Globus pallidus (tissue), 1 donor: ENCODE results near the gene APBA2.

Experiments
- DNase-seq: peaks from one replicate; pipeline ENCODE4 v3.0.0-alpha.2; 2015; ENCODE audit warnings: low spot score

The APBA2 gene

DNA sequence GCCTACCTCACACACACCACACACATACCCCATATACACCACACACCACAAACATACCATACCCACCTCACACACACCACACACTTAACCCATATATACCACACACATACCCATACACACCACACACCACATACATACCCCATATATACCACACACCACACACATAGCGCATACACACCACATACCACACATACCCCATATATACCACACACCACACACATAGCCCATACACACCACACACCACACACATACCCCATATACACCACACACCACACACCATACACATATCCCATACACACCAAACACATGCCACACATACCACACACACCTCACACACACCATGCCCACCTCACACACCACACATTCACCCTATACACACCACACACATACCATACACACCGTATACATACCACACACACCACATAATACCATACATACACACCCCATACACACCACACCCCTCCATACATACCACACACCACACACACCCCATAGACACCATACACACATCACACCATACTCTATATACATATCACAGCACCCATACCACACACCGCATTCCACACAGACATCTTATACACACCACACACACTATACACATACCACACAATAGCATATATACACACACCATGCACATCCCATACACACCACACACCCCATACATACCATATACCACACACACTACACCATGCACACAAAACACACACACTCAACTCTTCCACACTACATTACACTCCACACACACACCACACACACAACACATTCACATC, 29.5 kb downstream of the APBA2 start:
- DNase-seq: no peak

DNA sequence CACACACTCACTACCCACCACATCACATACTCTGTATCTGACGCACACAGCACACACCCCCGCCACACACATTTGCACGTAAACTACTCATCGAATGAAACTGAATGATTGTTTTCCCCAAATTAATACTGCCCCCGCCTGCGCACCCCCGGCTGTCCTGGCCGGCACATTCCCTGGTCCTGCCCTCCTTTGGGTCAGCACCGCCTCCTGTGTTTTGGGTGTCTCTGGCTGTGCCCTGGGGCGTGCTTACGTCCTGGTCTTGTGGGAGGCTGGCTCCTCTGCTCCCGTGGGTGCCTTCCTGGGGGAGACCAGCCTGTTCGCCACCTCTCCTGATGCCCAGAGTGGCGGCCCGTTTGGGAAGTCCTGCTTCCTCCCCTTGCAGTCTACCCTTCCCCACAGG, 30.2 kb downstream of the APBA2 start:
- no peak for DNase-seq

- no peak for DNase-seq
Measured at GRCh38 chr15:28917791-28918140, 32.0 kb downstream of the APBA2 start.

DNA sequence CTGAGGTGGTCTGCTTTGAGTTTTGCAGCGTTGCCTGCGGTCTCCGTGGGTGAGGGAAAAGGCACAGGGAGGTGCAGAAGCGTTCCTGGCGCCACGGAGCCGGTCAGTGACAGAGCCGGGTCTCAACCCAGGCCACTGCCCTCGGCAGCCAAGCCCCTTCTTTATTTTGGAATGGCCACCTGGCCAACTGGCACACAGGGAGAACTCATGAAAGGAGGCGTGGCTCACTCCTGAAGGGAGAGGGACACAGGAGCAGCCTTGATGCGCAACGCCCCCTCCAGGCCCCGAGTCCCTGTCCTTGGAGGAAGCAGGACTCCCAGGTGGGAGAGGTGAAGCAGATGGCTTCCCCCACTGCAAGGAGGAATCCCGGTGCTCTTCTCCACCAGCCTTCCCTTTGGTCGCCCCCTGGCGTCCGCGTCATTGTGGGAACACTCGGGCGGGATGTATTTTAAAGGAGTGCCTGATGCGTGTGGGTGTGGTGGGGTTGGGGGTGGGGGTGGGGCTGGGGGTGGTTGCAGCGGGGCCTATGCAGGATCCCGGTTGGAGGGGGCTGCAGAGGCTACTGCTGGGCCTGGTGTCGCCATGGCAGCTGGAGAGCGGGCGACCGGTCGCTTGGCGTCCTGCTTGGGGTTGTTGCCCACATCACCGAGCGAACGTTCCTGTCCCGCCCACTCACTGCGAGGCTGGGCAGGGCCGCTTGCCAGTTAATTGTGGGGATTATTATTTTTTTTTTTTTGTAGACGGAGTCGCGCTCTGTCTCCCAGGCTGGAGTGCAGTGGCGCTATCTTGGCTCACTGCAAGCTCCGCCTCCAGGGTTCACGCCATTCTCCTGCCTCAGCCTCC, 32.6 kb downstream of the APBA2 start:
- DNase-seq: no peak

GRCh38 chr15:28919201-28919635, 33.4 kb downstream of the APBA2 start:
- no peak for DNase-seq

- DNase-seq: no peak
Measured at GRCh38 chr15:28919679-28920655, 34.2 kb downstream of the APBA2 start.

DNA sequence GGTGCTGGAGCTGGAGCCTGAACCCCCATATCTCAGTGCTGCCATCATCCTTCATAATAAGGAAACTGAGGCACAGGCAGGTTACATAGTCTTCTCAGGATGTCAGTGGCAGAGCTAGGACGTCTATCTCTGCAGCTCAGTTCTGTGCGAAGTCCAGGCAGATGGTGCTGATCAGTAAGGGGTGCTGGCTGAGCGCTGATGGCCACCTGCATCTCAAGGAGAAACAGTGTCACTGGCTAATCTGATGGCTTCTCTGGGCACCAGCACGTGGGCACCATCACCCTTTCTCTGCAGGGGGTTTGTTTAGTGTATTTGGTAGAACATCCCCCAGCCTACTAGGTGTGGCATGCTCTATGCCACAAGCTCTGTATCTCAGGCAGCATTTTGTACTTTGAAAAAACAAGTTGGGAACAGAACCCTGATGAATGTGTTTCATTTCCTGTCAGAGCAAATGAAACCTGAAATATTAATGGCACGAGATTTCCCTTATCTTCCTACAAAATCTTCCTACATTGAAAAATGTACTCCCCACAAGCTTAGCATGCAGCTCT, 35.1 kb downstream of the APBA2 start:
- no peak for DNase-seq

GRCh38 chr15:28921336-28921735, 35.6 kb downstream of the APBA2 start:
- DNase-seq: no peak

DNA sequence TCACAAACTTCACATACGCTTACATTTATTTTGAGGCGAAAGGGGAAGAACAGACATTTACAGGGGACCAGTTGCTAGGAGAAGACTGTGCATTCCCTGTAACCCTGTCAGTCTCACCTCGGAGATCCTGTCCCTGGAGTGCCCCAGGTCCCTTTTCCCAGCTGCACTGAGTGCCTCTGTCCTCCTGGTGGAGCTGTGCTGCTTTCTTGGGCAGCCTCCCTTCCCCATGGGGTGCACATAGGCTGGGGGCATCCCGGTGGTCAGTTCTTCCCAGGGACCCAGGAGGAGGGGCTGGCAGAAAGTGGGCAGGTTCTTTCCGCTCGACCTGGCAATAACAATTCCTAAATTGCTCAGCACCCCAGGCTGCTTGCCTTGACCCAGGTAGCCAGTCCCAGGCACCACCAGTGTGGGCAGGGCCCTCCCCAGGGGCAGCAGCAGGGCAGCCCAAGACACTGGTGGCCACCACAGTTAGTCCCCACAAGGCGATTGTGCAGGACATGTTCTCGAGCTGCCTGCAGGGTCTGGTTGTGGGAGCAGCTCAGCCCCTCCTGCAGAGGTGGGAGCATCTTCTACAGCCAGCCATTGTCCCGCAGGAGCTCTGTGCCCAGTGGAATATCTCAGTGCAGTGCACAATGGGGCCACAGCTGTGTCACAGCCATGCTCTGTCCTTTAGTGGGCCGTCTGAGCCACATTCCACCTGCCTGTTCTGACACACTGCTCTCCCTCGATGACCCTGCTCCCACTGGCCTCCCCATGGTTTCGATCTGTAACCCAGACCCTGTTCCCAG, 36.3 kb downstream of the APBA2 start:
- DNase-seq: no peak

DNA sequence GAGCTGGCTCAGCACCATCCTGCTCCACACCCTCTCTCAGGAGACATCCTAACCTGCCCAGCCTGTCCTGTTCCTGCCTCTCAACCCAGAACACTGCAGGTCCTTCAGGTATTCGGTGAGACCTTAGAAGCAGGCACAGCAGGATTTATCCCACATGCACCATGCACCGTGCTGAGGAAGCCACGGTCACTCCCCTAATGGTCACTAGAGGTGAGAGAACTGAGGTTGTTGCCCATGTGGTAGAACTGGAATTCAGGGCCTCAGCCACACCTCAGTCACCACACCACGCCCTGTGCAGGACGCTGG, 36.9 kb downstream of the APBA2 start:
- no peak for DNase-seq

GRCh38 chr15:28923726-28924280, 38.0 kb downstream of the APBA2 start:
- no peak for DNase-seq

GRCh38 chr15:28927043-28927442, 41.3 kb downstream of the APBA2 start:
- no peak for DNase-seq

DNA sequence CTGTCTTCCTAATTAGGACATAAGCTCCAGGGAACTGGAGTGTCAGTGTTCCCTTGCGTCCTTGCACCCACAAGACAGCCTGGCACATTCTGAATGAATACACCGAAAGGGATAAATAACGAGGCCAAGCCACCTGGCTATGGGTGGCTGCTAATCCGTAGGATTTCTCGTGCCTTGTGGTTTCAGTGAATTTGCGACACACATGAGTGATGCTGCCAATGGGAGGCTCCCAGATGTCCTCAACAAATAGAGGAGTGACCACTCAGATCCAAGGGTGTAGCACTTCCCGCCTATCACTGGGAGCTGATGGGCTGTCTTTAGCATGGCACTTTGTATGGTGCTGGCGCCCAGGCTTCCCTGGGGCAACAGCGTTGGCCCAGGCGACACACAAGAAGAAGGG, 43.4 kb downstream of the APBA2 start:
- DNase-seq: no peak

GRCh38 chr15:28930011-28930410, 44.2 kb downstream of the APBA2 start:
- DNase-seq: no peak

DNA sequence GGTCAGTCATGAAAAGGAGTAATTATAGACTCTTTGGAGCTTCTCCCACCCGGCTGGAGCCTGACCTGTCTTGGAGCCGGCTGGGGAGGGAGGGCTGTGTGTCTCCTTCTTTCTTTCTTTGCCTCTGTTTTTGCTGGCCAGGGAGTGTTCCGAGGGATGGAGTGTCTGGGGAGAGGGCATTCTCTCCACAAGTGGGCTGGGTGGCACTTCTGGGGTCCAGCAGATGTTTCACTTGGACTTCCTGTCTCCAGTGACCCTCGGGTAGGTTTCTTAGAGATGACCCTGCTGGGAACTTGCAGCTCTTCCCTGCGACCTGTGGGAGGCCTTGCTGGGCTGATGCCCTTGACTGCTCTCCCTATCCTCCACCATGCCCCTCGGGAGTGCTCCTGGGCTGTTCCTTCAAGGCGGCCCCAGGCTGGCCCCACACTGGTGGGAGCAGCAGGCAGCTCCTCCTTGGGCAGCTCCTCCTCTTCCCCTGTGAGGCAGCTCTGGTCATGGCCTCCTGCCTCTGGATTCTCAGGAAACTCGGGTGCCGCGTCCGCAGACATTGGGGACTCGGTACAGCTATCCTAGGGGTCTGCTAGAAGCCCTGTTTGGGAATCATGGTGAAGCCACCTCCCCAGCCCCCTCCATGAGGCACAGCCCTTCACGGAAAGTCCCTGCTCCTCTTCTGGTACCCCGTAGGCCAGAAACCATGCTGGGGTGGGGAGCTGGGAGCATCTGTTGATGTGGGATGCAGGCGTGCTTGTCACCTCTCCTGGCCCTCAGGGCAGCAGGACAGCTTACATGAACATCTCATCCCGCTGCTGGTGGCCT, 44.9 kb downstream of the APBA2 start:
- no peak for DNase-seq

GRCh38 chr15:28931828-28932227, 46.1 kb downstream of the APBA2 start:
- DNase-seq: no peak

DNA sequence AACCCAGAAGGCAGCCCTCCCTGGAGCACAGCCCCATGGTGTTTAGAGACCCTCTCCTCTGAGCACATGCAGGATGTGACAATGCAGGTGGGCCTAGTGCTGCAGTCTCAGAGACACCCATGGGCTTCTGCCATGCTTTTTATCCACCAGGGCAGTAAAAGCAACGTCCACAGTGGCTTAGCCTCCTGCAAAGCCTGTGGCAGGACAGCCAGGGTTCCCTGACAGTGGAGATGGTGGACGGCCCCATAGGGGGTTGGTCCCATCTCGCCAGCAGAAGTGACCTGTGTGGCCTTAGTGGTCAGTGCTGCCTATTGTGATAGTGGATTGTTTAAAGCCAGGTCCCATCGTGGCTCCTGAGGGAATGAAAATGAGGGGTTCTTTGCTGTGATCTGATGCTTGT, 46.6 kb downstream of the APBA2 start:
- DNase-seq: no peak

GRCh38 chr15:28933710-28934445, 48.1 kb downstream of the APBA2 start:
- peak; percentile 42 for DNase-seq

GRCh38 chr15:28934645-28935044, 48.9 kb downstream of the APBA2 start:
- DNase-seq: no peak
